Retinal pigment epithelial cell (primary cell): Measurements from ENCODE around the gene PKIB.
A peak's percentile ranks its signal among the peaks of the same experiment; 100 is the strongest.

Experiments used
- DNase-seq: peaks from one replicate; pipeline ENCODE4 v3.0.0-alpha.2; 2010; ENCODE audit warnings: low read depth
- H3K4me3 ChIP-seq: 2 replicates; pipeline ENCODE4 v1.5.1; 2011; ENCODE audit warnings: mild to moderate bottlenecking, low read length, control low read depth, moderate library complexity
- TF ChIP-seq, protein P1 (sequence below): conservative IDR thresholded peaks from 2 replicates; pipeline ENCODE4 v1.5.1; 2011; ENCODE audit warnings: low read depth, low read length, control low read depth, inconsistent platforms

Gene PKIB

DNA sequence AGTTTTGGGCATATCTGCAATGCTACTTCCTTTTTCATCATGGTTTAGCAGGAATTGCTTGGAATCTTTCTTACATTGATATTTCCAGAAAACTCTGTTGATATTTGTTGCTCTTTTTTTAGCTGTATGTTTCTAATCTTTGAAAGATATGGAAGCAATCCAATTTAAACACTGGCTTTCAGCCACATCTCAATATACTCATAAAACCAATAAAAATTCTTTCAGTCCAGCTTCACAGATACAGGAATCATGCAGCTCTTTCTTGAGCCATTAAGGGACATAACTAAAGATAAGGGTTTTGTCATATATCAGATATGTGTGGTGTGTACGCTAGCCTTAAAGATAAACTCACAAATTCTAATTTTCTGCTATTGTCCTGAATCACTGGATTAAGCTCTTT, 47.4 kb downstream of the PKIB start:
- DNase-seq, result peak; percentile 18
- TF ChIP-seq, protein P1, sequence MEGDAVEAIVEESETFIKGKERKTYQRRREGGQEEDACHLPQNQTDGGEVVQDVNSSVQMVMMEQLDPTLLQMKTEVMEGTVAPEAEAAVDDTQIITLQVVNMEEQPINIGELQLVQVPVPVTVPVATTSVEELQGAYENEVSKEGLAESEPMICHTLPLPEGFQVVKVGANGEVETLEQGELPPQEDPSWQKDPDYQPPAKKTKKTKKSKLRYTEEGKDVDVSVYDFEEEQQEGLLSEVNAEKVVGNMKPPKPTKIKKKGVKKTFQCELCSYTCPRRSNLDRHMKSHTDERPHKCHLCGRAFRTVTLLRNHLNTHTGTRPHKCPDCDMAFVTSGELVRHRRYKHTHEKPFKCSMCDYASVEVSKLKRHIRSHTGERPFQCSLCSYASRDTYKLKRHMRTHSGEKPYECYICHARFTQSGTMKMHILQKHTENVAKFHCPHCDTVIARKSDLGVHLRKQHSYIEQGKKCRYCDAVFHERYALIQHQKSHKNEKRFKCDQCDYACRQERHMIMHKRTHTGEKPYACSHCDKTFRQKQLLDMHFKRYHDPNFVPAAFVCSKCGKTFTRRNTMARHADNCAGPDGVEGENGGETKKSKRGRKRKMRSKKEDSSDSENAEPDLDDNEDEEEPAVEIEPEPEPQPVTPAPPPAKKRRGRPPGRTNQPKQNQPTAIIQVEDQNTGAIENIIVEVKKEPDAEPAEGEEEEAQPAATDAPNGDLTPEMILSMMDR, result no peak

DNA sequence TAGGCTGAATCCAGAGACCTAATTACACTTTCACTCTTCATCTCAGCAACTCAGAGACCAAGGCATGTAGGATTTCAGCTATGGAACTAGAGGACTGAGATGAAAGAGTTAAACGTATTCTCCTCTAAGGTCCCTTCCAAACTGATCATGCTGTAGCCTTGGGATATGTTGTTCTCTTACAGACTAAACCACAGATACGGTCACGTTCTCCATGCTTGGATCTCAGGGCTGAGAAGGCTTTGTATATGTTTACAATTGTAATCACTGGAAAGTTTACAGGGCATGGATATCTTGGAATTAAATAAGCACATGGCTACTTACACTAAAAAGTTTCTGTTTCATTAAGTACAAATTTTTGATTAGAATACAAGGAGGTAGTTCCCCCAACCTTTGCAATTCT, 50.1 kb downstream of the PKIB start:
- no peak overlapping the region for H3K4me3 ChIP-seq
- TF ChIP-seq, protein P1, result no peak
- no peak for DNase-seq

More for the DNA sequence above, 47.4 kb downstream of the PKIB start:
- no peak overlapping the region for H3K4me3 ChIP-seq

DNA sequence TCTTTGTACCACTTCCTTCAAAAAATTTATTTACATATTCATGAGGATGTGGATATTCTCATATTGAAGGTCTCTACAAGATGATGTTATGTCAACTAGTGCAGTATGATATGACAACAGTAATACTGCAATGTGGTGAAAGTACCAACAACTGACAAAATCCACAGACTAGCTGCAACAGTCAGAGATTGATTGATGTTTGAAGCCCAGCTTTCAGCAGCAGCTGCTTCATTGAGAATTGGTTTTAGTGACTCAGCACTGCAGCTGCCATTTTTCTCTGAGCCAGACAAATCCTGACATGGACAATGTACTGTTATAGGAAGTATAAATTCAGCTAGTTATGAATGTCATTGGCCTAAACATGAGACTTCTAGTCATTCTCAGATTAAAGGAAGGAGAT, 53.8 kb downstream of the PKIB start:
- DNase-seq, result no peak
- TF ChIP-seq, protein P1, result no peak
- H3K4me3 ChIP-seq, result no peak overlapping the region

DNA sequence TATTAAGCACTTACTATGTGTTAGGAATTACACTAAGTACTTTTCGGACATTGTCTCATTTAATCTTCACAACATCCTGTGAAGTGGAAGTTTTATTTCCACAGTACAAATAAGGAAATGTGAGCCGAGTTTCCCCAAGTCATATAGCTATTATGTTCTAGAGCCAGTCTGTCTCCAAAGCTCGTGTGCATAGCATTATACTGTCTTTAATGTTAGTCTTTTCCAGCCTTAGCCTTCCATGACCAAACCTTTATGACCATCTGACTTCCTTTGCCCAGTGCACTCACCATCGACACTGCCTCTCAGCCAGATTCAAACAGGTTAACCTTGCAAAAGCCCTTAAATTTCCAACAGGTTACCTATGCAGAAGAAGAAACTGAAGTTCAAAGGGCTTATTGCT, 55.7 kb downstream of the PKIB start:
- TF ChIP-seq, protein P1, result no peak
- no peak overlapping the region for H3K4me3 ChIP-seq
- DNase-seq, result no peak

DNA sequence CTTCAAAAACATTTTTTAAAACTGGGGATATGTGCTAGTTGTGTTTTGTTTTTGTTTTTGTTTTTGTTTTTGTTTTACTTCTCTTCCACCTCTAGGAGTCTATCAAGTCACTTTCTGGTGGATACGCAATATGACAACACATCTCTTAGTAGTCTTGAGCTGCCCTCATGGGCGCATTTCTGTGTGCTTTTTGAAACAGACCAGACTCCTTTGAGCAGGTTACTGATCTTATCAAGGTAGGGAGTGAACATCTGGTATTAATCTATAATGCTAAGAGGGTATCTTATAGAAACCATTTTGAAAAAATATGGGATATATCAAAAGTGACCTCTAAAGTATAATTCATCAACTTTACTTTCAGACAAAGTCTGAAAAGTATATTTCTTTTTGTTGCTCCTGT, 56.2 kb downstream of the PKIB start:
- TF ChIP-seq, protein P1, result no peak
- no peak overlapping the region for H3K4me3 ChIP-seq
- DNase-seq, result no peak

DNA sequence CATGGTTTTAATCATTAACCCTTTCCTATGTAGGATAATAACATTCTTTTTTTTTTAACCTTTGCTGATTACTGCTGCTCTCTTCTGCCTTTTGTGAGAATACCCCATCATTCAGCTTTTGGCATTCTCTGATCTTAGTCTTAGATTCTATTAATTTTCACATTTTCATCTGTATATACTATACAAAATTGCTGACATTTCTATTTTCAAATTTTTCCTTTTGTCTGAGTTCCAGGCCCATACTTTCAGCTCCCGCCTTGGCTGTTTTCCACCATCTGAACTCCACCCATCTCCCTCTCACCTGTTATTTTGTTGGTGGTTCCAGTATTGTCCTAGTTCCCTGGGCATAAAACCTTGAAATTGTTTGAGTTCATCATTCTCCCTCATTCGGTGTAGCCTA, 59.2 kb downstream of the PKIB start:
- TF ChIP-seq, protein P1, result no peak
- DNase-seq, result no peak
- H3K4me3 ChIP-seq, result no peak overlapping the region

DNA sequence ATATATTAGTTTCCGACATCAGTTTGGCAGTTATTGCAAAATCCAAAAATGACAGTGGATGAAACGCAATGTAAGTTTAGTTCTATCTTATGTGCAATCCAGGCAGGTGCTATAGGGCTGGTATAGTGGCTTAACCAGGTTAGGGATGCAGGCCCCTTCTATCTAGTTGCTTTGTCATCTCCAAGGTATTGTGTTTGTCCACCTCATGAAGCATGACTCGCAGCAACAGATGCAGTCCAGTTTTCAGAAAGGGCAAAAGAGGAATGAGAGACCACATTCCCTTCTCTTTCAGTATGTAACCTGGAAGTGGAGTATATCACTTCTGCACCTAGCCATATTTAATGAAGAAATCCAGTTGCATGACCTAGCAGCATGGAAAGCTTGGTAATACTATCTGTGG, 59.7 kb downstream of the PKIB start:
- TF ChIP-seq, protein P1, result no peak
- H3K4me3 ChIP-seq, result no peak overlapping the region
- no peak for DNase-seq
